Lower leg skin (tissue), 3 donors: ENCODE results near the gene POLL.

Source experiments
- POLR2A ChIP-seq, 2 donors: fragments of 450-650 bp; IDR thresholded peaks; one replicate each; pipeline ENCODE4 v1.6.1; 2016 to 2017; ENCODE audit warnings: antibody characterized with exemption in 2 of 2, mild to moderate bottlenecking in 1 of 2, moderate library complexity in 1 of 2
- TF ChIP-seq, protein P1 (sequence below), 3 donors: fragments of 450-650 bp; IDR thresholded peaks; one replicate each; pipeline ENCODE4 v1.5.1; 2016; ENCODE audit warnings: antibody characterized with exemption in 3 of 3, mild to moderate bottlenecking in 3 of 3, moderate library complexity in 2 of 3

DNA sequence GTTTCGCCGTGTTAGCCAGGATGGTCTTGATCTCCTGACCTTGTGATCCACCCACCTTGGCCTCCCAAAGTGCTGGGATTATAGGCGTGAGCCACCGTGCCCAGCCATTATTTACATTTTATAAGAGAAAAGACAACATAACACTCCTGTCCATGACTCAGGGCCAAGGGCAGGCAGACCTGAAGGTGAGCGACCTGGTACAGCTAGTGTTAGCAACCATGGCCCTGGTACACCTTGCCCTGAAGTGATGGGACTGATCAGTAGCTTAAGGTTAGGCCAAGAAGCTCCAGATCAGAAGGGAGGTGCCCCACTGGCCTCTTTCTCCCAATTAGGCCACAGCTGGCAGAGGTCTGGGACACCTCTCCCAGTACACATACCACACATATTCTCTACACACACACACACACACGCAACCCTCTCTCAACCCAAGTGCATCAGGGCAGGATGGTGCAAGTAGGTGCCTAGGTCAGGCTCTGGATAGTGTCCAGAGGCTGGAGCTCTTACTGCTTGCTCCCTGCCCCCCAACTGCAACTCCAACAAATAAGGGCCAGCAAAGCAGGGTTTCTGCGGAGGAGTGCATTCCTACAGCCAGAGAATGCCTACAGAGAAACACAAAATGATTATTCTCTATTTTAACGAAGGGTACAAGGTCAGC is 43.9 kb upstream of the POLL start:
- TF ChIP-seq, protein P1, sequence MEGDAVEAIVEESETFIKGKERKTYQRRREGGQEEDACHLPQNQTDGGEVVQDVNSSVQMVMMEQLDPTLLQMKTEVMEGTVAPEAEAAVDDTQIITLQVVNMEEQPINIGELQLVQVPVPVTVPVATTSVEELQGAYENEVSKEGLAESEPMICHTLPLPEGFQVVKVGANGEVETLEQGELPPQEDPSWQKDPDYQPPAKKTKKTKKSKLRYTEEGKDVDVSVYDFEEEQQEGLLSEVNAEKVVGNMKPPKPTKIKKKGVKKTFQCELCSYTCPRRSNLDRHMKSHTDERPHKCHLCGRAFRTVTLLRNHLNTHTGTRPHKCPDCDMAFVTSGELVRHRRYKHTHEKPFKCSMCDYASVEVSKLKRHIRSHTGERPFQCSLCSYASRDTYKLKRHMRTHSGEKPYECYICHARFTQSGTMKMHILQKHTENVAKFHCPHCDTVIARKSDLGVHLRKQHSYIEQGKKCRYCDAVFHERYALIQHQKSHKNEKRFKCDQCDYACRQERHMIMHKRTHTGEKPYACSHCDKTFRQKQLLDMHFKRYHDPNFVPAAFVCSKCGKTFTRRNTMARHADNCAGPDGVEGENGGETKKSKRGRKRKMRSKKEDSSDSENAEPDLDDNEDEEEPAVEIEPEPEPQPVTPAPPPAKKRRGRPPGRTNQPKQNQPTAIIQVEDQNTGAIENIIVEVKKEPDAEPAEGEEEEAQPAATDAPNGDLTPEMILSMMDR (IDR thresholded peaks at IDR 0.05), result no peak
- TF ChIP-seq POLR2A (IDR thresholded peaks at IDR 0.05), result no peak
